ENCODE data around the gene ZNF18.

The ZNF18 gene

GRCh38 chr17:11997147-11997971, at the start of gene ZNF18:
Gene ZNF18 (minus strand): TSS chr17:11997475. CDS start chr17:11992829, 4,646 bp downstream.
- TF ChIP-seq CTCF (IDR thresholded peaks at IDR 0.05; ENCODE audit: insufficient read depth, low read length, poor library complexity, severe bottlenecking) = no peak
- H3K4me3 ChIP-seq (replicated peaks; ENCODE audit: low read depth, low read length) = peak within 1 kb of the TSS; percentile 78
- DNase-seq (ENCODE audit: extremely low read depth, insufficient read length) = peak; percentile 97
- peaks cover 2% of the 10 kb centered on the region for H3K36me3 ChIP-seq (ENCODE audit: control insufficient read depth, insufficient read depth, low read length)
- H3K27me3 ChIP-seq (replicated peaks; ENCODE audit: control insufficient read depth, insufficient read depth, low read length) = no peaks in the 10 kb centered on the region

GRCh38 chr17:12046786-12047185, 49.5 kb upstream of the ZNF18 start:
- Histone ChIP-seq H3K27me3 (replicated peaks; ENCODE audit: control insufficient read depth, insufficient read depth, low read length) (no peaks in the 10 kb centered on the region), H3K36me3 (ENCODE audit: control insufficient read depth, insufficient read depth, low read length) (no peaks in the 10 kb centered on the region), H3K4me3 (replicated peaks; ENCODE audit: low read depth, low read length) (no peak overlapping the region)
- DNase-seq (ENCODE audit: extremely low read depth, insufficient read length) = no peak
- no peak for TF ChIP-seq CTCF (IDR thresholded peaks at IDR 0.05; ENCODE audit: insufficient read depth, low read length, poor library complexity, severe bottlenecking)

- DNase-seq (ENCODE audit: extremely low read depth, insufficient read length) = no peak
- no peaks in the 10 kb centered on the region for H3K27me3 ChIP-seq (replicated peaks; ENCODE audit: control insufficient read depth, insufficient read depth, low read length)
- no peak overlapping the region for H3K4me3 ChIP-seq (replicated peaks; ENCODE audit: low read depth, low read length)
- no peaks in the 10 kb centered on the region for H3K36me3 ChIP-seq (ENCODE audit: control insufficient read depth, insufficient read depth, low read length)
- TF ChIP-seq CTCF (IDR thresholded peaks at IDR 0.05; ENCODE audit: insufficient read depth, low read length, poor library complexity, severe bottlenecking) = no peak
Measured at GRCh38 chr17:12043702-12044101, 46.4 kb upstream of the ZNF18 start.

- no peak for TF ChIP-seq CTCF (IDR thresholded peaks at IDR 0.05; ENCODE audit: insufficient read depth, low read length, poor library complexity, severe bottlenecking)
- no peak for DNase-seq (ENCODE audit: extremely low read depth, insufficient read length)
- Histone ChIP-seq H3K36me3 (ENCODE audit: control insufficient read depth, insufficient read depth, low read length) (no peaks in the 10 kb centered on the region), H3K27me3 (replicated peaks; ENCODE audit: control insufficient read depth, insufficient read depth, low read length) (no peaks in the 10 kb centered on the region), H3K4me3 (replicated peaks; ENCODE audit: low read depth, low read length) (no peak overlapping the region)
Measured at GRCh38 chr17:12041312-12041711, 44.0 kb upstream of the ZNF18 start.

GRCh38 chr17:12040478-12040877, 43.2 kb upstream of the ZNF18 start:
- no peaks in the 10 kb centered on the region for H3K36me3 ChIP-seq (ENCODE audit: control insufficient read depth, insufficient read depth, low read length)
- DNase-seq (ENCODE audit: extremely low read depth, insufficient read length) = no peak
- no peak for TF ChIP-seq CTCF (IDR thresholded peaks at IDR 0.05; ENCODE audit: insufficient read depth, low read length, poor library complexity, severe bottlenecking)

More at GRCh38 chr17:12040478-12040877, 43.2 kb upstream of the ZNF18 start:
- Histone ChIP-seq H3K4me3 (replicated peaks; ENCODE audit: low read depth, low read length) (no peak overlapping the region), H3K27me3 (replicated peaks; ENCODE audit: control insufficient read depth, insufficient read depth, low read length) (no peaks in the 10 kb centered on the region)

All from GM06990 (cell line).